ENCODE measurements around the gene SKIC2. TPM values are rescaled to one million over a fixed set of nuclear protein-coding genes. Genes with fewer than 3 reads are reported as not detected.

The SKIC2 gene
- total RNA-seq, 1 donor from 2014 or later = 84.3 TPM

DNA sequence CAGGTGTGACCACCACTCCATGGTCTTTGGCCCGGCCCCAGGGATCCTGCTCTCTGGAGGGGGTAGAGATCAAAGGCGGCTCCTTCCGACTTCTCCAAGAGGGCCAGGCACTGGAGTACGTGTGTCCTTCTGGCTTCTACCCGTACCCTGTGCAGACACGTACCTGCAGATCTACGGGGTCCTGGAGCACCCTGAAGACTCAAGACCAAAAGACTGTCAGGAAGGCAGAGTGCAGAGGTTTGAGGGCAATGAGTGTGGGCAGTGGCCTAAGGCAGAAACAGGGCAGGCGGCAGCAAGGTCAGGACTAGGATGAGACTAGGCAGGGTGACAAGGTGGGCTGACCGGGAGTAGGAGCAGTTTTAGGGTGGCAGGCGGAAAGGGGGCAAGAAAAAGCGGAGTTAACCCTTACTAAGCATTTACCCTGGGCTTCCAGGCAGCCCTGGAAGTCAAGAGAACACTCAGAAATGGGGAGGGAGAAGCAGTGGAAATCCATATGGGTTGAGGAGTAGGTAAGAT is 12.5 kb upstream of the SKIC2 start:
- Mint-ChIP-seq H3K27me3 (ENCODE audit: low read depth) (peaks cover 53% of the 10 kb centered on the region), H3K36me3 (no peaks in the 10 kb centered on the region), H3K4me1 (no peaks in the 10 kb centered on the region), H3K9me3 (no peaks in the 10 kb centered on the region), H3K4me3 (no peak overlapping the region), H3K27ac (no peak overlapping the region)
- TF ChIP-seq, protein P1, sequence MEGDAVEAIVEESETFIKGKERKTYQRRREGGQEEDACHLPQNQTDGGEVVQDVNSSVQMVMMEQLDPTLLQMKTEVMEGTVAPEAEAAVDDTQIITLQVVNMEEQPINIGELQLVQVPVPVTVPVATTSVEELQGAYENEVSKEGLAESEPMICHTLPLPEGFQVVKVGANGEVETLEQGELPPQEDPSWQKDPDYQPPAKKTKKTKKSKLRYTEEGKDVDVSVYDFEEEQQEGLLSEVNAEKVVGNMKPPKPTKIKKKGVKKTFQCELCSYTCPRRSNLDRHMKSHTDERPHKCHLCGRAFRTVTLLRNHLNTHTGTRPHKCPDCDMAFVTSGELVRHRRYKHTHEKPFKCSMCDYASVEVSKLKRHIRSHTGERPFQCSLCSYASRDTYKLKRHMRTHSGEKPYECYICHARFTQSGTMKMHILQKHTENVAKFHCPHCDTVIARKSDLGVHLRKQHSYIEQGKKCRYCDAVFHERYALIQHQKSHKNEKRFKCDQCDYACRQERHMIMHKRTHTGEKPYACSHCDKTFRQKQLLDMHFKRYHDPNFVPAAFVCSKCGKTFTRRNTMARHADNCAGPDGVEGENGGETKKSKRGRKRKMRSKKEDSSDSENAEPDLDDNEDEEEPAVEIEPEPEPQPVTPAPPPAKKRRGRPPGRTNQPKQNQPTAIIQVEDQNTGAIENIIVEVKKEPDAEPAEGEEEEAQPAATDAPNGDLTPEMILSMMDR (IDR thresholded peaks at IDR 0.05; ENCODE audit: unreplicated experiment) = no peak
- DNase-seq (ENCODE audit: low spot score in 2 of 2, unreplicated experiment in 2 of 2) = no peak

DNA sequence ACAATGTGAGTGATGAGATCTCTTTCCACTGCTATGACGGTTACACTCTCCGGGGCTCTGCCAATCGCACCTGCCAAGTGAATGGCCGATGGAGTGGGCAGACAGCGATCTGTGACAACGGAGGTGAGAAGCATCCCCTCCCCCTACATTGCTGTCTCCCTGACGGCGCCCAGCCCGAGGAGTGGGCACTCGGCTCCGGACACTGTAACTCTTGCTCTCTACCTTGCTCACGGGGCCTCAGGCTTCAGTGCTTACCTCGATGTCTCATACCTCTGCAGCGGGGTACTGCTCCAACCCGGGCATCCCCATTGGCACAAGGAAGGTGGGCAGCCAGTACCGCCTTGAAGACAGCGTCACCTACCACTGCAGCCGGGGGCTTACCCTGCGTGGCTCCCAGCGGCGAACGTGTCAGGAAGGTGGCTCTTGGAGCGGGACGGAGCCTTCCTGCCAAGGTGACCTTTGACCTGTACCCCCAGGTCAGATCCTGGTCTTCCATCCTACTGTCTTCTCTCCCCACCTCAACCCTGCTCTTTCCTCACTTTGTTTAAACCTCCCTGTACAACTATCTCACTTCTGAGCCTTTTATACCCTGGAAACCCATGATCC is 11.8 kb upstream of the SKIC2 start:
- TF ChIP-seq, protein P1 (IDR thresholded peaks at IDR 0.05; ENCODE audit: unreplicated experiment) = no peak
- no peak overlapping the region for H3K4me3 Mint-ChIP-seq
- H3K9me3 Mint-ChIP-seq = no peaks in the 10 kb centered on the region
- no peak overlapping the region for H3K27ac Mint-ChIP-seq
- no peaks in the 10 kb centered on the region for H3K36me3 Mint-ChIP-seq
- H3K27me3 Mint-ChIP-seq (ENCODE audit: low read depth) = peaks cover 51% of the 10 kb centered on the region
- H3K4me1 Mint-ChIP-seq = no peaks in the 10 kb centered on the region
- no peak for DNase-seq (ENCODE audit: low spot score in 2 of 2, unreplicated experiment in 2 of 2)

DNA sequence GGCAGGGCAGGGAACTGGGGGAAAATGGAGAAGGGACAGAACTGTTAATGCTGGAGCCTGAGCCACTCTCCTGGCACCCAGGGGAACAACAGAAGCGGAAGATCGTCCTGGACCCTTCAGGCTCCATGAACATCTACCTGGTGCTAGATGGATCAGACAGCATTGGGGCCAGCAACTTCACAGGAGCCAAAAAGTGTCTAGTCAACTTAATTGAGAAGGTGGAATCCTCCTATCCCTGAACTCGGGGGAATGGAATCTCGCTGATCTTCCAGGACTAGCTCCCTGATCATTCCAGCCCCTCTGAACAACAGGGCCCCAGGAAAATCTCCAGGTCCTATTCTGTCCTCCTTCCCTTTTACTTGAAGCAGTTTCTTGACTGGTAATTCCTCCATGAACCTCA is 11.1 kb upstream of the SKIC2 start:
- H3K9me3 Mint-ChIP-seq = no peaks in the 10 kb centered on the region
- H3K27ac Mint-ChIP-seq = no peak overlapping the region
- H3K27me3 Mint-ChIP-seq (ENCODE audit: low read depth) = peaks cover 44% of the 10 kb centered on the region
- no peaks in the 10 kb centered on the region for H3K4me1 Mint-ChIP-seq
- DNase-seq (ENCODE audit: low spot score in 2 of 2, unreplicated experiment in 2 of 2) = no peak
- TF ChIP-seq, protein P1 (IDR thresholded peaks at IDR 0.05; ENCODE audit: unreplicated experiment) = no peak
- H3K36me3 Mint-ChIP-seq = peaks cover 3% of the 10 kb centered on the region
- H3K4me3 Mint-ChIP-seq = no peak overlapping the region

DNA sequence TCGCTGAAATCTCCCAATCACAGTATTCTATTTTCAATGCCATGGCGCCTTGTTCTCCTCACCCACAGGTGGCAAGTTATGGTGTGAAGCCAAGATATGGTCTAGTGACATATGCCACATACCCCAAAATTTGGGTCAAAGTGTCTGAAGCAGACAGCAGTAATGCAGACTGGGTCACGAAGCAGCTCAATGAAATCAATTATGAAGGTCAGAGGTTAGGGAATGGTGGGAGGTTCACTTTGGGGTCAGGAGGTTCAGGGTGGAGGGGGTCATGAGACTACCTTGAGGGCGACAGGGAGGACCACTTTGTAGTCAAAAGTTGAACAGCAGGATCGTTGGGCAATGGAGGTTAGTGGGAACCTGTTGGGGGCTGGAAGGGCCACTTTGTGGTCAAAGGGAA is 10.7 kb upstream of the SKIC2 start:
- no peak overlapping the region for H3K27ac Mint-ChIP-seq
- no peaks in the 10 kb centered on the region for H3K9me3 Mint-ChIP-seq
- peaks cover 41% of the 10 kb centered on the region for H3K27me3 Mint-ChIP-seq (ENCODE audit: low read depth)
- TF ChIP-seq, protein P1 (IDR thresholded peaks at IDR 0.05; ENCODE audit: unreplicated experiment) = no peak
- H3K36me3 Mint-ChIP-seq = peaks cover 7% of the 10 kb centered on the region
- H3K4me1 Mint-ChIP-seq = no peaks in the 10 kb centered on the region
- DNase-seq (ENCODE audit: low spot score in 2 of 2, unreplicated experiment in 2 of 2) = no peak
- H3K4me3 Mint-ChIP-seq = no peak overlapping the region

DNA sequence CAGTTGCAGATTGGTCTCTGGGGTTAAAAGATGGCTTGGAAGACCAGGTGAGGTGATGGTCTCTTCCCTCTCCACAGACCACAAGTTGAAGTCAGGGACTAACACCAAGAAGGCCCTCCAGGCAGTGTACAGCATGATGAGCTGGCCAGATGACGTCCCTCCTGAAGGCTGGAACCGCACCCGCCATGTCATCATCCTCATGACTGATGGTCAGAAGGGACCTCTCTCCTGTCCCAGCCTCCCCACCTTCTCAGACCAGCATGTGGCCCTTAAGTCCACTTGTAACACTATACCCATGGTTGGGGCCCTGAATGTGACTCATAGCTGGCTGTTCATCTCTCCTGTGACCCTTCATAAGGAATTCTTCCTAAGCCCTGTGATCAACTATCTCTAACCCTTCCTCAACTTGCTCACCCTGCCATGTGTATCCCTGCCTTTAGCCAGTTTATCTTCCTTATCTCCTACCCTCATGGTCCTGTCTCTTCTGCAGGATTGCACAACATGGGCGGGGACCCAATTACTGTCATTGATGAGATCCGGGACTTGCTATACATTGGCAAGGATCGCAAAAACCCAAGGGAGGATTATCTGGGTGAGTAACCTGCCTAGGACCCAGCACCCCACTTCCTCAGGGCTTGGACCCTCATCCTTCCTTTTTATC is 10.1 kb upstream of the SKIC2 start:
- no peak overlapping the region for H3K27ac Mint-ChIP-seq
- TF ChIP-seq, protein P1 (IDR thresholded peaks at IDR 0.05; ENCODE audit: unreplicated experiment) = no peak
- no peak for DNase-seq (ENCODE audit: low spot score in 2 of 2, unreplicated experiment in 2 of 2)

More for the DNA sequence above, 10.1 kb upstream of the SKIC2 start:
- no peaks in the 10 kb centered on the region for H3K9me3 Mint-ChIP-seq
- peaks cover 35% of the 10 kb centered on the region for H3K27me3 Mint-ChIP-seq (ENCODE audit: low read depth)
- H3K4me1 Mint-ChIP-seq = no peaks in the 10 kb centered on the region
- peaks cover 12% of the 10 kb centered on the region for H3K36me3 Mint-ChIP-seq
- H3K4me3 Mint-ChIP-seq = no peak overlapping the region
